HuH-7 (cell line): Measurements from ENCODE around the gene TCF7L2.

Experiments
- DNase-seq: peaks from one replicate; pipeline ENCODE4 v3.0.0; 2011; ENCODE audit warnings: low spot score

Gene TCF7L2

GRCh38 chr10:113125612-113126011, 175.6 kb downstream of the TCF7L2 start:
- DNase-seq = no peak

GRCh38 chr10:113126229-113127201, 176.5 kb downstream of the TCF7L2 start:
- DNase-seq = no peak

GRCh38 chr10:113127261-113127900, 177.3 kb downstream of the TCF7L2 start:
- DNase-seq = no peak

- no peak for DNase-seq
Observed at GRCh38 chr10:113127901-113128283, 177.8 kb downstream of the TCF7L2 start.

GRCh38 chr10:113128450-113129070, 178.5 kb downstream of the TCF7L2 start:
- DNase-seq = no peak

GRCh38 chr10:113129117-113129516, 179.1 kb downstream of the TCF7L2 start:
- no peak for DNase-seq

- DNase-seq = no peak
Observed at GRCh38 chr10:113130014-113130641, 180.1 kb downstream of the TCF7L2 start.

- peak; percentile 25 for DNase-seq
Observed at GRCh38 chr10:113131613-113132261, 181.7 kb downstream of the TCF7L2 start.

- no peak for DNase-seq
Observed at GRCh38 chr10:113132591-113133121, 182.6 kb downstream of the TCF7L2 start.

GRCh38 chr10:113133497-113134115, 183.6 kb downstream of the TCF7L2 start:
- no peak for DNase-seq

GRCh38 chr10:113135025-113135424, 185.0 kb downstream of the TCF7L2 start:
- DNase-seq = no peak

GRCh38 chr10:113137941-113138685, 188.1 kb downstream of the TCF7L2 start:
- no peak for DNase-seq

GRCh38 chr10:113138937-113139585, 189.0 kb downstream of the TCF7L2 start:
- DNase-seq = no peak

- no peak for DNase-seq
Observed at GRCh38 chr10:113139699-113140098, 189.7 kb downstream of the TCF7L2 start.

GRCh38 chr10:113140143-113141011, 190.3 kb downstream of the TCF7L2 start:
- DNase-seq = no peak

- DNase-seq = no peak
Observed at GRCh38 chr10:113142601-113143362, 192.7 kb downstream of the TCF7L2 start.

- DNase-seq = no peak
Observed at GRCh38 chr10:113144576-113144975, 194.5 kb downstream of the TCF7L2 start.
